CD8-positive, alpha-beta memory T cell (primary cell): Measurements from ENCODE around the gene PAPSS1. TPM values are rescaled to one million over a fixed set of nuclear protein-coding genes. Genes with fewer than 3 reads are reported as not detected.
A peak's percentile ranks its signal among the peaks of the same experiment; 100 is the strongest.

Experiments
- CTCF ChIA-PET: fragments of 350-600 bp; sonication (Branson Sonifier 250); formaldehyde crosslinking; loops from one replicate; lab custom pipeline; 2021; ENCODE audit warnings: antibody characterized with exemption; lab: Charles Lee
- POLR2A ChIA-PET: fragments of 350-600 bp; sonication (Branson Sonifier 250); formaldehyde crosslinking; loops from one replicate; lab custom pipeline; 2021; ENCODE audit warnings: antibody characterized with exemption; lab: Charles Lee
- DNase-seq, 5 donors: peaks; one replicate each; pipeline versions ENCODE4 v3.0.0 to v3.0.0-alpha.2; 2020 to 2022; ENCODE audit warnings: mixed read lengths in 1 of 5
- H3K27ac ChIP-seq: one replicate; pipeline ENCODE4 v1.7.0; 2013; ENCODE audit warnings: low read depth, mild to moderate bottlenecking, low read length, moderate library complexity
- H3K27me3 ChIP-seq: 2 replicates; pipeline ENCODE4 v1.7.0; 2013; ENCODE audit warnings: low read length, mild to moderate bottlenecking; ENCODE audit not compliant: insufficient read depth, poor library complexity, severe bottlenecking
- H3K36me3 ChIP-seq: 2 replicates; pipeline ENCODE4 v1.7.0; 2013; ENCODE audit warnings: mild to moderate bottlenecking, low read length, moderate library complexity; ENCODE audit not compliant: insufficient read depth
- H3K4me1 ChIP-seq: 2 replicates; pipeline ENCODE4 v1.7.0; 2013; ENCODE audit warnings: mild to moderate bottlenecking, low read length, moderate library complexity; ENCODE audit not compliant: insufficient read depth
- H3K4me3 ChIP-seq: 2 replicates; pipeline ENCODE4 v1.7.0; 2013; ENCODE audit warnings: mild to moderate bottlenecking, low read length
- H3K9me3 ChIP-seq: 2 replicates; pipeline ENCODE4 v1.7.0; 2013; ENCODE audit warnings: mild to moderate bottlenecking, low read length
- H3K27ac Mint-ChIP-seq, 8 donors: one replicate each; pipeline ENCODE4 v1.8.0; 2020 to 2021; ENCODE audit warnings: mixed read lengths in 8 of 8, mild to moderate bottlenecking in 6 of 8, inconsistent platforms in 3 of 8, moderate library complexity in 3 of 8
- H3K27me3 Mint-ChIP-seq, 2 donors: one replicate each; pipeline ENCODE4 v1.8.0; 2020 to 2021; ENCODE audit warnings: mixed read lengths in 2 of 2, mild to moderate bottlenecking in 1 of 2, moderate library complexity in 1 of 2
- H3K36me3 Mint-ChIP-seq, 3 donors: one replicate each; pipeline ENCODE4 v1.8.0; 2020 to 2021; ENCODE audit warnings: mixed read lengths in 3 of 3, inconsistent platforms in 1 of 3, mild to moderate bottlenecking in 1 of 3
- H3K4me1 Mint-ChIP-seq, 3 donors: one replicate each; pipeline ENCODE4 v1.8.0; 2020 to 2021; ENCODE audit warnings: mixed read lengths in 3 of 3, inconsistent platforms in 1 of 3, mild to moderate bottlenecking in 1 of 3
- H3K4me3 Mint-ChIP-seq, 7 donors: one replicate each; pipeline ENCODE4 v1.8.0; 2020 to 2021; ENCODE audit warnings: mixed read lengths in 7 of 7, mild to moderate bottlenecking in 6 of 7, moderate library complexity in 4 of 7, inconsistent platforms in 2 of 7
- H3K9me3 Mint-ChIP-seq, 5 donors: one replicate each; pipeline ENCODE4 v1.8.0; 2020 to 2022; ENCODE audit warnings: mixed read lengths in 5 of 5, mild to moderate bottlenecking in 3 of 5, moderate library complexity in 2 of 5, inconsistent platforms in 1 of 5
- polyA plus RNA-seq: library from polyadenylated mRNA; unstranded; fragments of 300-500 nt; fragmentation: Illumina TruSeq; gene quantifications from one replicate; pipeline ENCODE4 v1.2.3, GENCODE V29; 2021
- total RNA-seq, 2 experiments: library from RNA; stranded (reverse); gene quantifications; one replicate each; pipeline ENCODE4 v1.2.3, GENCODE V29; 2021

PAPSS1 gene
- total and polyA plus RNA-seq, 3 experiments from 2014 or later, result 26.6 to 30.9 (median 27.9) TPM

- H3K4me3 Mint-ChIP-seq, result no peak overlapping the region
These were observed 104.2 kb downstream of the PAPSS1 start for GRCh38 chr4:107615809-107616208.

GRCh38 chr4:107603430-107603829, 116.6 kb downstream of the PAPSS1 start:
- H3K4me1 ChIP-seq, result no peaks in the 10 kb centered on the region
- H3K4me3 Mint-ChIP-seq, result no peak overlapping the region
- no peak overlapping the region for H3K27ac Mint-ChIP-seq
- no peak for DNase-seq
- H3K27me3 ChIP-seq, result no peaks in the 10 kb centered on the region
- no peaks in the 10 kb centered on the region for H3K9me3 ChIP-seq
- H3K36me3 ChIP-seq, result no peaks in the 10 kb centered on the region
- H3K36me3 Mint-ChIP-seq, result no peaks in the 10 kb centered on the region
- H3K27ac ChIP-seq, result no peak overlapping the region
- H3K27me3 Mint-ChIP-seq, result peaks cover 0 to 4% of the 10 kb centered on the region in 2 donors
- no peaks in the 10 kb centered on the region for H3K9me3 Mint-ChIP-seq
- CTCF ChIA-PET, result no interaction called here
- H3K4me1 Mint-ChIP-seq, result no peaks in the 10 kb centered on the region
- no peak overlapping the region for H3K4me3 ChIP-seq
- POLR2A ChIA-PET, result no interaction called here

More at GRCh38 chr4:107615809-107616208, 104.2 kb downstream of the PAPSS1 start:
- no peak overlapping the region for H3K27ac ChIP-seq
- H3K36me3 ChIP-seq, result no peaks in the 10 kb centered on the region
- no peak for DNase-seq
- H3K27ac Mint-ChIP-seq, result peak overlapping the region in 1 of 8 donors; percentile 55
- H3K36me3 Mint-ChIP-seq, result peaks cover 19 to 41% (median 34%) of the 10 kb centered on the region in 3 donors
- no peaks in the 10 kb centered on the region for H3K4me1 ChIP-seq
- peaks cover 0 to 8% (median 7%) of the 10 kb centered on the region in 3 donors for H3K4me1 Mint-ChIP-seq
- peaks cover 0 to 1% (median 0%) of the 10 kb centered on the region in 5 donors for H3K9me3 Mint-ChIP-seq
- H3K4me3 ChIP-seq, result no peak overlapping the region
- no peaks in the 10 kb centered on the region for H3K9me3 ChIP-seq
- H3K27me3 Mint-ChIP-seq, result no peaks in the 10 kb centered on the region
- ChIA-PET POLR2A (no interaction called here), CTCF (no interaction called here)
- H3K27me3 ChIP-seq, result no peaks in the 10 kb centered on the region

- Histone ChIP-seq H3K36me3 (no peaks in the 10 kb centered on the region), H3K27me3 (no peaks in the 10 kb centered on the region), H3K9me3 (no peaks in the 10 kb centered on the region), H3K27ac (no peak overlapping the region), H3K4me1 (no peaks in the 10 kb centered on the region), H3K4me3 (no peak overlapping the region)
- no peak overlapping the region for H3K27ac Mint-ChIP-seq
- H3K27me3 Mint-ChIP-seq, result peaks cover 0 to 4% of the 10 kb centered on the region in 2 donors
- DNase-seq, result no peak
- ChIA-PET CTCF (no interaction called here), POLR2A (no interaction called here)
- no peaks in the 10 kb centered on the region for H3K4me1 Mint-ChIP-seq
- H3K9me3 Mint-ChIP-seq, result peaks cover 0 to 2% (median 0%) of the 10 kb centered on the region in 5 donors
- no peaks in the 10 kb centered on the region for H3K36me3 Mint-ChIP-seq
- H3K4me3 Mint-ChIP-seq, result no peak overlapping the region
These were observed 119.1 kb downstream of the PAPSS1 start for GRCh38 chr4:107600983-107601382.

DNA sequence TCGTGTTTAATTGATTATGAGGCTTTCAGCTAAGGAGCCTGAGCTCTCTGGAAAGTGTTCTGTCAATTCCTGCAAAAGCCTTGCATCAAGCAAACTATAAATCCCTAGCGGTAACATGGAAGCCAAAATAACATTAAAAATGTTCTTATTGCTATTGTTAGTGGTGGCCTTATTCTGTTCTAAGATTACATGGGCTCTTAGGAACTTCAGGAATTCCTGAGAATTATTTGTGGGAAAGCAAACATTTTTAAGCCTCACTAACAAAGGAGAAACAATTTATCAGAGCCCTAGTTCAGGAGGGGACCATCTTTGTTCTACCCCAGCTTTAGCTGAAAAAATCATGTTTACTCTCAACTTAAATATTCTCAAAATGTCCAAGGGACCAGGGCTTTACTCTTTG, 119.6 kb downstream of the PAPSS1 start:
- CTCF ChIA-PET, result no interaction called here
- no peaks in the 10 kb centered on the region for H3K27me3 ChIP-seq
- no peaks in the 10 kb centered on the region for H3K4me1 ChIP-seq
- peaks cover 0 to 2% (median 0%) of the 10 kb centered on the region in 5 donors for H3K9me3 Mint-ChIP-seq
- H3K27me3 Mint-ChIP-seq, result peaks cover 0 to 4% of the 10 kb centered on the region in 2 donors
- H3K9me3 ChIP-seq, result no peaks in the 10 kb centered on the region
- no peaks in the 10 kb centered on the region for H3K4me1 Mint-ChIP-seq
- no peak overlapping the region for H3K4me3 ChIP-seq
- no peak for DNase-seq
- no peaks in the 10 kb centered on the region for H3K36me3 Mint-ChIP-seq
- no peak overlapping the region for H3K27ac ChIP-seq
- no peak overlapping the region for H3K27ac Mint-ChIP-seq
- POLR2A ChIA-PET, result no interaction called here
- no peak overlapping the region for H3K4me3 Mint-ChIP-seq
- no peaks in the 10 kb centered on the region for H3K36me3 ChIP-seq

- Mint-ChIP-seq H3K27ac (no peak overlapping the region), H3K36me3 (no peaks in the 10 kb centered on the region), H3K4me1 (no peaks in the 10 kb centered on the region), H3K27me3 (peaks cover 0 to 4% of the 10 kb centered on the region in 2 donors), H3K4me3 (no peak overlapping the region), H3K9me3 (peaks cover 0 to 2% (median 0%) of the 10 kb centered on the region in 5 donors)
- POLR2A ChIA-PET, result no interaction called here
- Histone ChIP-seq H3K36me3 (no peaks in the 10 kb centered on the region), H3K27me3 (no peaks in the 10 kb centered on the region), H3K4me1 (no peaks in the 10 kb centered on the region), H3K9me3 (no peaks in the 10 kb centered on the region), H3K4me3 (no peak overlapping the region), H3K27ac (no peak overlapping the region)
- CTCF ChIA-PET, result no interaction called here
- DNase-seq, result no peak
These were observed 120.2 kb downstream of the PAPSS1 start for GRCh38 chr4:107599841-107600240.

DNA sequence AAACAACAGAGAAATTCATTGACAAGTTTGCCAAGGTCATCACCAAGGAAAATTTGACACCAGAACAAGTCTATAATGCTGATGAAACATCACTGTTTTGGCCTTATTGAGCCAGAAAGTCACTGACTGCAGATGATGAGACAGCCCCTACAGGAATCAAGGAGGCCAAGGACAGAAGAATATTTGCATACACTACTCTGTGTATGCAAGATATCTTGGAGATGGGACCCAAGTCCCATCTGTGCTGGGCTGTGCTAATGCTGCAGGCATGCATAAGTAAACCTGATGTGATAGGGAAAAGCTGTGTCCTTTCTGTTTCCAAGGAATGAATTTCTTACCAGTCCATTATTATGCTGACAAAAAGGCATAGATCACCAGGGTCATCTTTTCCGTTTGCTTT, 126.8 kb downstream of the PAPSS1 start:
- peaks cover 0 to 8% (median 0%) of the 10 kb centered on the region in 3 donors for H3K36me3 Mint-ChIP-seq
- Histone ChIP-seq H3K27me3 (no peaks in the 10 kb centered on the region), H3K36me3 (no peaks in the 10 kb centered on the region), H3K4me1 (no peaks in the 10 kb centered on the region), H3K9me3 (no peaks in the 10 kb centered on the region), H3K27ac (no peak overlapping the region), H3K4me3 (no peak overlapping the region)
- H3K4me3 Mint-ChIP-seq, result no peak overlapping the region
- CTCF ChIA-PET, result no interaction called here
- H3K27me3 Mint-ChIP-seq, result peaks cover 4% of the 10 kb centered on the region in 2 donors
- no peak overlapping the region for H3K27ac Mint-ChIP-seq
- no peaks in the 10 kb centered on the region for H3K4me1 Mint-ChIP-seq
- DNase-seq, result no peak
- POLR2A ChIA-PET, result no interaction called here
- peaks cover 18 to 37% (median 22%) of the 10 kb centered on the region in 5 donors for H3K9me3 Mint-ChIP-seq

DNA sequence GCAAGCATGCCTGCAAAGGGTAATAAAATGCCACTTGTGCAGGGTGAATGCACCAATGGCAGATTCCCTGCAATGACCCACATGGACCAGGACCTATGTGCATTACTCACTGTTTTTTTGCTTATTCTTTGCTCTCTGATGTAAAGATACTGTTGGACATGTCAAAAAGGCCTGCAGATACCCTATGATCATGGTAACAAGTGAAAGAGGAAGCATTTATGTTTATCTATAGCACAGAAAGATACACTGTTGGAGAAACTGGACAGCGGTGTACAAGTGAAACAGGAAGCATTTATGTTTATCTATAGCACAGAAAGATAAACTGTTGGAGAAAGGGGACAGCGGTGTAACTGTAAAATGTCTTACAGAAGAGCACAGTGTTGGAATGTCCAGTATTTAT, 127.5 kb downstream of the PAPSS1 start:
- Mint-ChIP-seq H3K27me3 (peaks cover 4% of the 10 kb centered on the region in 2 donors), H3K36me3 (peaks cover 0 to 8% (median 0%) of the 10 kb centered on the region in 3 donors), H3K4me3 (no peak overlapping the region), H3K27ac (no peak overlapping the region), H3K4me1 (no peaks in the 10 kb centered on the region), H3K9me3 (peaks cover 18 to 41% (median 22%) of the 10 kb centered on the region in 5 donors)
- Histone ChIP-seq H3K27me3 (no peaks in the 10 kb centered on the region), H3K27ac (no peak overlapping the region), H3K36me3 (no peaks in the 10 kb centered on the region), H3K4me1 (no peaks in the 10 kb centered on the region), H3K4me3 (no peak overlapping the region), H3K9me3 (no peaks in the 10 kb centered on the region)
- ChIA-PET POLR2A (no interaction called here), CTCF (no interaction called here)
- DNase-seq, result no peak

- H3K9me3 ChIP-seq, result no peaks in the 10 kb centered on the region
- no peak for DNase-seq
- H3K27me3 ChIP-seq, result no peaks in the 10 kb centered on the region
- H3K27ac ChIP-seq, result no peak overlapping the region
- ChIA-PET CTCF (no interaction called here), POLR2A (no interaction called here)
- no peaks in the 10 kb centered on the region for H3K36me3 ChIP-seq
- no peak overlapping the region for H3K4me3 ChIP-seq
- H3K4me1 Mint-ChIP-seq, result no peaks in the 10 kb centered on the region
- H3K9me3 Mint-ChIP-seq, result peaks cover 22 to 43% (median 27%) of the 10 kb centered on the region in 5 donors
- peaks cover 0 to 8% (median 2%) of the 10 kb centered on the region in 3 donors for H3K36me3 Mint-ChIP-seq
- H3K4me1 ChIP-seq, result no peaks in the 10 kb centered on the region
- H3K27me3 Mint-ChIP-seq, result peaks cover 4% of the 10 kb centered on the region in 2 donors
- no peak overlapping the region for H3K27ac Mint-ChIP-seq
- H3K4me3 Mint-ChIP-seq, result no peak overlapping the region
These were observed 130.8 kb downstream of the PAPSS1 start for GRCh38 chr4:107589269-107589668.
